Measurements from ENCODE around the gene BRD7.

GRCh38 chr16:50398336-50398735, 29.5 kb upstream of the BRD7 start:
- no peak for TF ChIP-seq ZNF274 (IDR thresholded peaks at IDR 0.05; ENCODE audit: low read depth, low read length)
- TF ChIP-seq YY1 (IDR thresholded peaks at IDR 0.05; ENCODE audit: insufficient read depth, insufficient read length), result no peak

Data from NT2/D1 (cell line).